IPS-20b (cell line): ENCODE measurements around the gene ALDH1A2.
"Not testable (repeated sequence)": the region's sequence is repeated elsewhere in the genome, so short reads cannot be mapped to it uniquely, and the experiment has no call there.

Source experiments
- H3K27ac ChIP-seq: one replicate; pipeline ENCODE4 v1.5.1; 2013; ENCODE audit warnings: low read length
- H3K27me3 ChIP-seq: 2 replicates; pipeline ENCODE4 v1.6.1; 2013; ENCODE audit warnings: mild to moderate bottlenecking, low read length, inconsistent platforms; ENCODE audit not compliant: insufficient read depth
- H3K36me3 ChIP-seq: 2 replicates; pipeline ENCODE4 v1.6.1; 2013; ENCODE audit warnings: low read depth, mild to moderate bottlenecking, inconsistent platforms, low read length, moderate library complexity; ENCODE audit not compliant: insufficient read depth
- H3K4me1 ChIP-seq: 2 replicates; pipeline ENCODE4 v1.6.1; 2013; ENCODE audit warnings: mild to moderate bottlenecking, control low read depth, inconsistent platforms, low read length, moderate library complexity; ENCODE audit not compliant: insufficient read depth
- H3K4me3 ChIP-seq: 2 replicates; pipeline ENCODE4 v1.5.1; 2013; ENCODE audit warnings: mild to moderate bottlenecking, low read length, inconsistent platforms
- H3K9ac ChIP-seq: 2 replicates; pipeline ENCODE4 v1.6.1; 2013; ENCODE audit warnings: low read depth, mild to moderate bottlenecking, inconsistent platforms, low read length, moderate library complexity
- H3K9me3 ChIP-seq: 2 replicates; pipeline ENCODE4 v1.6.1; 2013; ENCODE audit warnings: mild to moderate bottlenecking, low read depth, low read length, inconsistent platforms; ENCODE audit not compliant: insufficient read depth

The ALDH1A2 gene

DNA sequence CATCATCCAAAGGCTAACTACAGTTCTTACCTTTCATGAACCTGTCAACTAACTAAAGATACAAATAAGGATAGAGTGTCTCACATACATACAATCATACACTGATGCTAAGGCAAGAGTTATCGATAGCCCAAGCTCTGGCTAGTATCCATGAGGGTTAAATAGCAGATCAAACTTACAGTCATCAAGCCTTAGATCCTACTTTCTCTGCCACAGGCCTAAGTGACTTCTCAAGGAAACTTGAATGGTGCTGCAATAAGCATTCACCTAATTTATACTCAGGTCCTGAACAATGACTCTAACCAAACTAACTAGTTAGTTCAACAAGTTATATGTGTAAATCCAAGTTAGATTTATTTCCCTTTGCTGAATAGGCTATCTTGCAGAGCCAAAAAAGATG lies 51.0 kb downstream of the ALDH1A2 start:
- Histone ChIP-seq H3K9me3 (no peaks in the 10 kb centered on the region), H3K4me3 (no peak overlapping the region), H3K9ac (no peak overlapping the region), H3K27me3 (no peaks in the 10 kb centered on the region), H3K36me3 (no peaks in the 10 kb centered on the region), H3K27ac (no peak overlapping the region), H3K4me1 (peaks cover 3% of the 10 kb centered on the region; the same call in 1 of the 2 replicates)

DNA sequence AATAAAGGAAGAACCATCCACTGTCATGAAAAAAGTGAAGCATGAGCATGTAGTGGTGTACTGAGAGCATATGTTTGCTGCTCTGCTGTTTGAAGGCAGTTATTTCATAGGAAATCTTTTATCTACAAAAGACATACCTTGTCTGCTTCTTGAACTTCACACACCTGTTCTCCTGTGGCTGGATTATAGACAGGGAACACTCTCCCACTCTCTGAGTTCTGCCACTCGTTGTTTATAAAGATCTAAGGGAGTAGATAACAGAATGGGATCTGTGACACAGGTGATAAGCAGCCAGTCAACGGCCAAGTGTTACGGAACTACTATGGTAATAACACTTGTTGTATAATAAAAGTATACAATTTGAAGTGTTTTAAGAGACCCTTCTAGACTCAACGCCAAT lies 51.5 kb downstream of the ALDH1A2 start:
- Histone ChIP-seq H3K9ac (no peak overlapping the region), H3K36me3 (no peaks in the 10 kb centered on the region), H3K27me3 (no peaks in the 10 kb centered on the region), H3K4me1 (peaks cover 3% of the 10 kb centered on the region; the same call in 1 of the 2 replicates), H3K9me3 (no peaks in the 10 kb centered on the region), H3K27ac (no peak overlapping the region), H3K4me3 (no peak overlapping the region)

DNA sequence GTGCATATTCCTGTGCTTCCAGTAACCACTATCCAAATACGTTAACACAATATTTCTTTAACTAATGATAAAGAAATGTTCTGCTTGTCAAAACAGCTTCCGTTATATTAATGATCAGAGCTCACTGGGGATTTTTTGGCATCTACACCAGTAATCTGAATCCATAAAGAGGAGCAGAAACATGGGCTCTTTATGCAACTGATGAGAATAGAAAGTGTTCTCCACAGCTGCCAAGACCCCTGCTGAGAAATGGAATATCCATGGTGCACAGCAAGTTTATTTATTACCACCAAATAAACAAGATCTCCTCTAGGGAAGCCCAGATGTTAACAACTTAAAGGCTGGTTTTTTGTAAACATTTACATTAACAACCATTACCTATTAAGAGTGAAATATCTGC lies 54.5 kb downstream of the ALDH1A2 start:
- H3K27me3 ChIP-seq = no peaks in the 10 kb centered on the region
- no peak overlapping the region for H3K9ac ChIP-seq
- H3K36me3 ChIP-seq = no peaks in the 10 kb centered on the region
- H3K4me3 ChIP-seq = no peak overlapping the region
- H3K9me3 ChIP-seq = no peaks in the 10 kb centered on the region; the same call in 1 of the 2 replicates
- no peak overlapping the region for H3K27ac ChIP-seq
- peaks cover 3% of the 10 kb centered on the region; the same call in 1 of the 2 replicates for H3K4me1 ChIP-seq

DNA sequence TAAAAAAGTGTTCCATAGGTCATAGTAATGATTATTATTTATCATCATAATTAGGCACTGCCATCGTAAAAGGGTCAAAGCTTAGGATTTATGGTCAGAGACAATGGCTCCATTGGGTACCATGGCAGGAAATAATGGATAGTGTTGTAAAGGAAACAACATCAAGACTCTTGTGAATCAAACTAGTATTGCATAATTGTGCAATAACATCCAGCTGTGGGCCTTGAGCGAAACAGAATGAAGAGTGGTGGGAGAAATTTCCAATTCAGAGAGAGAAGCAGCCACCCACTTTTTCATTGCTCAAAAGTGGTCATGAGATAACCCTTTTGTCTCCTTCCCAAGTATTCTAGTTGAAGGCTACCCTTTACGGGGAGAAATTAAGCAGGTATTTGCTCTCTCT lies 61.7 kb downstream of the ALDH1A2 start:
- Histone ChIP-seq H3K9me3 (no peaks in the 10 kb centered on the region; the same call in 1 of the 2 replicates), H3K9ac (no peak overlapping the region), H3K4me1 (no peaks in the 10 kb centered on the region), H3K27me3 (no peaks in the 10 kb centered on the region; the same call in 1 of the 2 replicates), H3K27ac (no peak overlapping the region), H3K36me3 (no peaks in the 10 kb centered on the region), H3K4me3 (no peak overlapping the region)

DNA sequence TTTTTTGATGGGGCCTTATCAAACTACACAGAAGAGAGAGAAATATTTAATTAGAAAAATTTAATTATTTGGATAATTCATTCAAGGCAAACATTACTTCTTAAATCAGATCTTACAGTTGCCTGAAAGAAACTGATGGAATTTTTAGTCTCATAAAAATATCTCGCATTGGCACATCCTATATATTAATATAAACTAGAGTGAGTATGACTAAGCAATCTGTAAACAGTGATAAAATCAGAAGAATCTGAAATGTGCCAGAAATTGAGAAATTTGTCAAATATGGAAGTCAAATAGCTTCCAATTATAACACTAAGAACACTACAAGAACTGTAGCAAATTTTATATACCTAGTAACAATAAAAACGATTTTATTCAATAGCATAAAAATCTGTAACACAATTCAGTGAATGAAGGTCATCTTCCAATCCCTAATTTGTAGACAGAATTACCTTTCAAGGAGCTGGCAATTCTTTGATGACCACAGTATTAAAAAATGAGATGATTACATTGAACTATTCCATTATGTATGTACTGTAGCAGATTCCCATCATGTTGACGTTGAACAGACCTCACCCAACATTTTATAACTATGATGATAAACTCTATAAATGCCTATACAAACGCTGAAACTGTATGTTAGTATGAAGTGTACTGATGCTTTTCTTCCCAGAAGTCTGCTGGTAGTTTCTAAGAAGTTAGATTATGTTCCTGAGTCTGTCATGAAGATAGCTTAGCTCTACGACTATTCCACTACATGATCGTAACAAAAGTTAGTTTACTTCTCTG lies 63.0 kb downstream of the ALDH1A2 start:
- no peaks in the 10 kb centered on the region; the same call in 1 of the 2 replicates for H3K27me3 ChIP-seq
- no peak overlapping the region for H3K9ac ChIP-seq
- no peaks in the 10 kb centered on the region for H3K4me1 ChIP-seq
- H3K9me3 ChIP-seq = no peaks in the 10 kb centered on the region; the same call in 1 of the 2 replicates
- H3K36me3 ChIP-seq = no peaks in the 10 kb centered on the region
- H3K4me3 ChIP-seq = no peak overlapping the region
- no peak overlapping the region for H3K27ac ChIP-seq

DNA sequence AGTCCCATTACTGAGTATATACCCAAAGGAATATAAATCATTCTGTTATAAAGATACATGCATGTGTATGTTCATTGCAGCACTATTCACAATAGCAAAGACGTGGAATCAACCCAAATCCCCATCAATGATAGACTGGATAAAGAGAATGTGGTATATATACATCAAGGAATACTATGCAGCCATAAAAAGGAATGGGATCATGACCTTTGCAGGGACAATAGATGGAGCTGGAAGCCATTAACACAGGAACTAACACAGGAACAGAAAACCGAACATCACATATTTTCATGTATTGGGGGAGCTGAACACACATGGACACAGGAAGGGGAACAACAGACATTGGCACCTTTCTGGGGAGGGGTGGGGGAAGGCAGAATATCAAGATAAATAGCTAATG lies 65.8 kb downstream of the ALDH1A2 start:
- H3K27ac ChIP-seq, H3K36me3 ChIP-seq: not testable (repeated sequence)

DNA sequence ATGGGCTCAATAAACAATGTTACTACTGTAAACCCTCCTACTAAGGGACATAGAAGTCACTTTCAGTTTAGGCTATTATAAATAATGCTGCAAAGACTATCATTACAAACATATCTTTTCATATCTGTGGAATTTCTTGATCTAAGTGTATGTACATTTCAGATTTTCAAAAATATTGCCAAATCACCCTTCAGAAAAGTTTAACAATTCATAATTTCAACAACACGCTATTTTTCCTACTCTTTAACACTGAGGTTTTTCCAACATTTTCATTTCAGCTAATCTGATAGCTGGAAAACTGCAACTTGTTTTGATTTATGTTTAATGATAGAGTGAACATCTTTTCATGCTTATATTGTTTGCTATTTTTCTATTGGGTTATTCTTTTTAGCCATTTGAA lies 69.0 kb downstream of the ALDH1A2 start:
- Histone ChIP-seq H3K4me3 (no peak overlapping the region), H3K27me3 (no peaks in the 10 kb centered on the region; the same call in 1 of the 2 replicates), H3K36me3 (no peaks in the 10 kb centered on the region), H3K27ac (no peak overlapping the region), H3K4me1 (no peaks in the 10 kb centered on the region), H3K9me3 (no peaks in the 10 kb centered on the region), H3K9ac (no peak overlapping the region)

More for the DNA sequence above, 65.8 kb downstream of the ALDH1A2 start:
- not testable (repeated sequence) for H3K4me1 ChIP-seq, H3K9me3 ChIP-seq, H3K27me3 ChIP-seq, H3K9ac ChIP-seq, H3K4me3 ChIP-seq

DNA sequence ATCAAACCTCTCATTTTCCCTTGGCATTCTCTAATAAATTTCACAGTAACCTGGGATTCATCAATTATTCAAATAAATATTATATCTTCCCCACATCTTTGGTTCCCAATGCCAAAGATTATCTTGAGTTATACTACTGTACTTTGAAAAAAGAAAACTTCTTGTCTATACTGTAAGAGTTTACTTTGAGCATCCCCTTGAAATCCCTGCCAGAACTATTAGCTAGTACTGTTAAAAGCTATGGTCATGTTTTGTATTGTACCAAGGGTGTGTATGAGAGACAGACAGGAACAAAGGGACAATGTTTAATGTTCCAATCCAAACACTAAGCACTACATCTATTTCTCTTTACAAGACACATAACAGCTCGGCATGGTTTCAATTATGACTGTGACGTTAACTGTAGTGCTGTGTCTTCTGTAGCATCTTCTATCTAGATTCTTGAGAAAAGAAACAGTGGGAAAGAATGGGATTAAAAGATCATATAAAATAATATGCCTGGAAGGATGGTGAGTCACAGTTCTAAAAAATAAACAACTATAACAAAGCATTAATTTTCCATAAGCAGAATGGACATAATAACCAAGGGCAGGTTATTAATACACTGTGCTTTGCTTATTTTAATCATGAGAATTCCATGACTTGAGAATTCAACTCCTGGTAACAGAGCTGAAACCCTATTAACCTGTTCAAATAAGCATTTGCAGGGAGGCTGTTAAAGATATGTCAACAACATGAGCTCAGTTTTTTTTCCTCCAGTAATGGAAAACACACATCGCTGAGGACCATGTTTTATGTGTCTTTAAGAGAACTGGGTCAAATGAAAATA lies 71.1 kb downstream of the ALDH1A2 start:
- H3K4me1 ChIP-seq = no peaks in the 10 kb centered on the region
- H3K4me3 ChIP-seq = no peak overlapping the region
- H3K27ac ChIP-seq = no peak overlapping the region
- H3K9ac ChIP-seq = no peak overlapping the region
- no peaks in the 10 kb centered on the region for H3K36me3 ChIP-seq
- no peaks in the 10 kb centered on the region for H3K9me3 ChIP-seq
- H3K27me3 ChIP-seq = no peaks in the 10 kb centered on the region

DNA sequence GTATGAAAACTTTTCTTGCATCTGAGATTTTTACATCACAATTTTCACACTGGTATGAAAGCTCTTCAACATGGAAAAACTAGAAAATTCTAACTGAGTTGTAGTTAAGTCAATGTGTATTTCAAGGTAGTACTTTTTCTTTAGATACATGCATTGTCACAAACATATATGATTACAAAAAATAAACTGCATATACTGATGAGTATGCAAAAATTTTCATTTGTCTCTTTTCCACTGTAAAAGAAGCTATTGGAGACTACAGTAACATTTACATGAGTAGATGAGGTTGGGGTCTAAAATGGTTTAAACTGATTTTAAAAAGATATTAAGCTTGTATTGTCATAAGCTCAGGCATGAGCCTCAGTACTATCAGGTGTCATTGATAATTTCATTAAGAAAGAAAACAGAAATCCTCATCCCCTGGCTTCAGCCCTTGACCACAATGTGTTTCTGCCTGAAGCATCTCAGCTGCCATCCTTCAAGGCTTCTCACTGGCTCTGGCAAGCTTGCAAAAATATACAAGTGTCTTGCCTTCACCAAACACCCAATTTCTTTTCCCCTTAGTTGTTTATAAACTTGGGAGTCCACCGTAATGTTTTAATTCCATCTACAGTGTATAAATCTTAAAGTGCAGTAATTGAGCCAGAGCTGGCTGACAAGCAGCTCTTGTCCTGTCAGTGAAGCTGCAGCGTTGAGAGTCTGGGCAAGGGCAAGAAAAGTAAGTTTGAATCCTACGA lies 71.9 kb downstream of the ALDH1A2 start:
- no peaks in the 10 kb centered on the region for H3K9me3 ChIP-seq
- no peak overlapping the region for H3K9ac ChIP-seq
- H3K36me3 ChIP-seq = no peaks in the 10 kb centered on the region
- H3K27me3 ChIP-seq = no peaks in the 10 kb centered on the region
- no peaks in the 10 kb centered on the region for H3K4me1 ChIP-seq
- H3K4me3 ChIP-seq = no peak overlapping the region
- H3K27ac ChIP-seq = no peak overlapping the region

DNA sequence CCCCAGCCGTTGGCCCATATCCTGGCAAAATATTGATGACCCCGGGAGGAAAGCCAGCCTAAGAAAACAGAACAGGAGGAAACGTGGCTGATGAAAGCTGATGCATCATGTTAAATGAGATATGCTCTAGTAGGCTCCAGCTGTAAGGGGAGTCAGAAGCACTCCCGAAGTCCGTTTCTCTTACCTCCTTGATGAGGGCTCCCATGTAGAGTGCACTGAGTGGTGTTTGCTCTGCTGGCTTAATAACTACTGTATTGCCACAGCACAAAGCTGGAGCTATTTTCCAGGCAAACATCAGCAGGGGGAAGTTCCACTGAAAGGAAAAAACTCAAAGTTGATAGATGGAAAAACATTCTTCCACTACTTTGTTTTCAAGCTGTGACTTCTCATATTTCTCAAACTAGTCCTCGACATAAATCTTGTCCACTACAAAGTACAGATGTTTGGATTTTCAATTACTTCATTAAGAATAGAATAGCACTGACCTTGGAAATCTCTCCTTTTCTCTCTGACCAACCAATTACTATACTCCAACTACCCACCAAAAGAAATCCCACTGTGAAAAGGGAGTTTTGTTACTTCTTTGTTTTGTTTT lies 72.7 kb downstream of the ALDH1A2 start:
- Histone ChIP-seq H3K27me3 (no peaks in the 10 kb centered on the region), H3K9me3 (no peaks in the 10 kb centered on the region), H3K27ac (no peak overlapping the region), H3K36me3 (no peaks in the 10 kb centered on the region), H3K4me3 (no peak overlapping the region), H3K9ac (no peak overlapping the region), H3K4me1 (no peaks in the 10 kb centered on the region)

DNA sequence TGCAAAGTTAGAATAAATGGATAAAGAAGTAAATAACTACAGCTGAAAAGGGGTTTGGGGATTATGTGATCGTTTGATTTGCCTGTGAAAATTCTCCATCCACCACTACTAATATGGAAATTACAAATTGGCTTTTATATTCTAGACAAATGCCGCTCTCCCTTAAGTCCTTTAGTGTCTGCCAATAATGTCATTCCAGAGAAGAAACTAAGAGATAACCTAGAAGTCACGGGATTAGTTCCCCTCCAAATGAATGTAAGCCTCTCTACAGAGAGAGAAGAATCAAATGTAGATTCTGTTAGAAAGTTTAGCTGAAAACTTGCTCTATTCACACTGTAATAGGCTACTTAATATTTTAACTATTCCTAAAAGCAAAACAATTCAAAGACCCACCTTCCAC lies 92.0 kb downstream of the ALDH1A2 start:
- H3K27me3 ChIP-seq = no peaks in the 10 kb centered on the region
- no peaks in the 10 kb centered on the region for H3K36me3 ChIP-seq
- no peak overlapping the region for H3K27ac ChIP-seq
- no peak overlapping the region for H3K4me3 ChIP-seq
- no peaks in the 10 kb centered on the region for H3K9me3 ChIP-seq
- no peak overlapping the region for H3K9ac ChIP-seq
- H3K4me1 ChIP-seq = no peaks in the 10 kb centered on the region; the same call in 1 of the 2 replicates
